Keratinocyte (primary cell): ENCODE data around the gene LRBA. TPM values are rescaled to one million over a fixed set of nuclear protein-coding genes. Genes with fewer than 3 reads are reported as not detected.

ENCODE experiments used
- DNase-seq: peaks from one replicate; pipeline ENCODE4 v3.0.0-alpha.2; 2011; ENCODE audit warnings: low read depth, missing footprints, low spot score
- FAIRE-seq: peaks from 2 replicates; lab custom pipeline; 2011; peaks lifted over from hg19 to GRCh38; lab: Jason Lieb, UNC
- H2AFZ ChIP-seq: 2 replicates; pipeline ENCODE4 v1.6.0; 2012; ENCODE audit warnings: low read length, control low read depth, inconsistent platforms; ENCODE audit not compliant: control insufficient read depth
- H3K27ac ChIP-seq: 2 replicates; pipeline ENCODE4 v1.5.1; 2011; ENCODE audit warnings: low read length; ENCODE audit not compliant: control insufficient read depth, insufficient read depth
- H3K27me3 ChIP-seq: 3 replicates; pipeline ENCODE4 v1.6.0; 2011; ENCODE audit warnings: low read length; ENCODE audit not compliant: control insufficient read depth, insufficient read depth; ENCODE audit errors: extremely low read depth
- H3K36me3 ChIP-seq, 2 experiments: 2 replicates in 1 of 2; 3 replicates in 1 of 2; pipeline ENCODE4 v1.5.1; 2011; ENCODE audit warnings: low read length in 2 of 2, mild to moderate bottlenecking in 1 of 2; ENCODE audit not compliant: control insufficient read depth in 2 of 2, insufficient read depth in 2 of 2; ENCODE audit errors: extremely low read depth in 1 of 2
- H3K4me1 ChIP-seq: 3 replicates; pipeline ENCODE4 v1.5.1; 2011; ENCODE audit warnings: low read length; ENCODE audit not compliant: control insufficient read depth, insufficient read depth; ENCODE audit errors: extremely low read depth
- H3K4me2 ChIP-seq: 3 replicates; pipeline ENCODE4 v1.6.0; 2011; ENCODE audit warnings: low read depth, low read length; ENCODE audit not compliant: control insufficient read depth, insufficient read depth; ENCODE audit errors: extremely low read depth
- H3K4me3 ChIP-seq, 3 experiments: fragments of 200-600 bp in 1 of 3; sonication (generic) in 1 of 3; 2 replicates in 2 of 3; 3 replicates in 1 of 3; pipeline ENCODE4 v1.5.1; 2011 to 2016; ENCODE audit warnings: low read length in 3 of 3, mild to moderate bottlenecking in 3 of 3, control low read depth in 2 of 3, inconsistent platforms in 1 of 3, low read depth in 1 of 3, mixed read lengths in 1 of 3, mixed run types in 1 of 3, moderate library complexity in 1 of 3; ENCODE audit not compliant: control insufficient read depth in 2 of 3, insufficient read depth in 2 of 3; ENCODE audit errors: extremely low read depth in 1 of 3
- H3K79me2 ChIP-seq: 2 replicates; pipeline ENCODE4 v1.6.0; 2012; ENCODE audit warnings: low read length; ENCODE audit not compliant: control insufficient read depth, insufficient read depth
- H3K9ac ChIP-seq: 3 replicates; pipeline ENCODE4 v1.6.0; 2011; ENCODE audit warnings: low read length; ENCODE audit not compliant: control insufficient read depth, insufficient read depth; ENCODE audit errors: extremely low read depth
- H3K9me1 ChIP-seq: 3 replicates; pipeline ENCODE4 v1.6.0; 2011; ENCODE audit warnings: low read length; ENCODE audit not compliant: control insufficient read depth, insufficient read depth; ENCODE audit errors: extremely low read depth
- H3K9me3 ChIP-seq: 2 replicates; pipeline ENCODE4 v1.5.1; 2012; ENCODE audit warnings: low read depth, low read length; ENCODE audit not compliant: control insufficient read depth
- H4K20me1 ChIP-seq: 3 replicates; pipeline ENCODE4 v1.6.0; 2011; ENCODE audit warnings: low read length; ENCODE audit not compliant: control insufficient read depth, insufficient read depth; ENCODE audit errors: extremely low read depth
- CTCF ChIP-seq, 3 experiments: IDR thresholded peaks in 1 of 3; conservative IDR thresholded peaks in 1 of 3; optimal IDR thresholded peaks in 1 of 3; 2 replicates in 2 of 3; 3 replicates in 1 of 3; pipeline versions ENCODE3 to v1.5.1; 2011; ENCODE audit warnings: low read length in 3 of 3, mild to moderate bottlenecking in 3 of 3, moderate library complexity in 2 of 3, control low read depth in 1 of 3, inconsistent platforms in 1 of 3; ENCODE audit not compliant: insufficient read depth in 2 of 3; ENCODE audit errors: extremely low read depth in 1 of 3
- EZH2 ChIP-seq: IDR thresholded peaks from one replicate; pipeline ENCODE4 v1.6.1; 2012; ENCODE audit warnings: inconsistent platforms, mild to moderate bottlenecking, low read length, moderate library complexity
- dilution Hi-C: fragments of 300-500 bp; cut with MboI; formaldehyde crosslinking; loops from one replicate; pipeline ENCODE4 v1.7.0; 2020; ENCODE audit warnings: low sequenced_read_pairs; ENCODE audit not compliant: extremely low pct_ligation_motif_present
- polyA plus RNA-seq, 5 experiments: library from polyadenylated mRNA; depleted of rRNA in 3 of 5; stranded (reverse) in 3 of 5; stranded (forward) in 1 of 5; unstranded in 1 of 5; fragments of >200 nt; gene quantifications; 1 replicate in 1 of 5; 2 replicates in 3 of 5; 3 replicates in 1 of 5; pipeline versions ENCODE4 v1.2.1 to v1.2.3, GENCODE V29; 2011 to 2012; ENCODE audit warnings: missing spikeins in 2 of 5, low read depth in 1 of 5, low replicate concordance in 1 of 5

Gene LRBA
- polyA plus RNA-seq, 1 donor (not counting 4 experiments of a cell fraction or from before 2014, with no cell fraction given): 35.6 TPM

- Histone ChIP-seq H3K4me3 (no peak overlapping the region), H3K9me1 (no peaks in the 10 kb centered on the region), H2AFZ (no peak overlapping the region), H4K20me1 (no peaks in the 10 kb centered on the region), H3K79me2 (peaks cover 6% of the 10 kb centered on the region), H3K4me1 (no peaks in the 10 kb centered on the region), H3K36me3 (peaks cover 0 to 4% of the 10 kb centered on the region in 2 experiments), H3K9ac (no peak overlapping the region), H3K27me3 (no peaks in the 10 kb centered on the region), H3K4me2 (no peak overlapping the region), H3K9me3 (peaks cover 2% of the 10 kb centered on the region), H3K27ac (no peak overlapping the region)
- TF ChIP-seq CTCF (optimal IDR thresholded peaks at IDR 0.05 in 1 of 3, IDR thresholded peaks at IDR 0.05 in 1 of 3, conservative IDR thresholded peaks at IDR 0.05 in 1 of 3; ENCODE audit: extremely low read depth in 1 of 3, insufficient read depth in 2 of 3, low read length in 3 of 3) (no peak), EZH2 (no peak)
- dilution Hi-C loops: no loop called here
- DNase-seq (no peak), FAIRE-seq (no peak)
Measured at GRCh38 chr4:150875367-150875766, 139.7 kb downstream of the LRBA start.

- Histone ChIP-seq H3K27ac (no peak overlapping the region), H3K9me1 (no peaks in the 10 kb centered on the region), H3K9ac (no peak overlapping the region), H3K4me2 (no peak overlapping the region), H3K79me2 (peaks cover 6% of the 10 kb centered on the region), H4K20me1 (no peaks in the 10 kb centered on the region), H3K4me3 (no peak overlapping the region), H3K9me3 (no peaks in the 10 kb centered on the region), H3K36me3 (peaks cover 0 to 4% of the 10 kb centered on the region in 2 experiments), H3K27me3 (no peaks in the 10 kb centered on the region), H2AFZ (no peak overlapping the region), H3K4me1 (no peaks in the 10 kb centered on the region)
- TF ChIP-seq CTCF (optimal IDR thresholded peaks at IDR 0.05 in 1 of 3, IDR thresholded peaks at IDR 0.05 in 1 of 3, conservative IDR thresholded peaks at IDR 0.05 in 1 of 3; ENCODE audit: extremely low read depth in 1 of 3, insufficient read depth in 2 of 3, low read length in 3 of 3) (no peak), EZH2 (no peak)
- FAIRE-seq: no peak
- dilution Hi-C loops: no loop called here
- no peak for DNase-seq
Measured at GRCh38 chr4:150874338-150875226, 140.5 kb downstream of the LRBA start.
